H1 (cell line): ENCODE data around the gene CXCR5. TPM values are rescaled to one million over a fixed set of nuclear protein-coding genes. Genes with fewer than 3 reads are reported as not detected.

ENCODE experiments used
- CTCF ChIA-PET: fragments of 300-600 bp; sonication (Branson Sonifier 250); formaldehyde crosslinking; loops from one replicate; lab custom pipeline; 2021; ENCODE audit not compliant: partially characterized antibody; lab: Charles Lee
- POLR2A ChIA-PET: fragments of 300-600 bp; sonication (Branson Sonifier 250); formaldehyde crosslinking; loops from one replicate; lab custom pipeline; 2021; ENCODE audit warnings: inconsistent platforms; ENCODE audit not compliant: partially characterized antibody; lab: Charles Lee
- DNase-seq, 2 experiments: peaks; one replicate each; pipeline versions ENCODE4 v3.0.0 to v3.0.0-alpha.2; 2010 to 2022; ENCODE audit warnings: low spot score in 2 of 2, low read depth in 1 of 2, mixed read lengths in 1 of 2
- FAIRE-seq: peaks from 2 replicates; lab custom pipeline; 2011; peaks lifted over from hg19 to GRCh38; lab: Jason Lieb, UNC
- H2AFZ ChIP-seq: 2 replicates; pipeline ENCODE4 v1.8.1; 2012; ENCODE audit warnings: low read length, inconsistent platforms
- H2AK5ac ChIP-seq: 2 replicates; pipeline ENCODE4 v1.6.1; 2013; ENCODE audit warnings: low read depth, low read length
- H2BK120ac ChIP-seq: replicated peaks from 2 replicates; pipeline ENCODE3; 2013; ENCODE audit warnings: low read depth, low read length, inconsistent platforms
- H2BK12ac ChIP-seq: 2 replicates; pipeline ENCODE4 v1.6.1; 2013; ENCODE audit warnings: low read depth, low read length
- H2BK15ac ChIP-seq: 2 replicates; pipeline ENCODE4 v1.6.1; 2013; ENCODE audit warnings: low read length
- H2BK20ac ChIP-seq: 2 replicates; pipeline ENCODE4 v1.6.1; 2013; ENCODE audit warnings: low read length
- H2BK5ac ChIP-seq: 2 replicates; pipeline ENCODE4 v1.6.1; 2013; ENCODE audit warnings: low read depth, low read length
- H3K14ac ChIP-seq: 2 replicates; pipeline ENCODE4 v1.6.1; 2013; ENCODE audit warnings: inconsistent platforms; ENCODE audit not compliant: insufficient read length
- H3K18ac ChIP-seq: 2 replicates; pipeline ENCODE4 v1.6.1; 2013; ENCODE audit warnings: low read length; ENCODE audit errors: extremely low read depth
- H3K23ac ChIP-seq: 2 replicates; pipeline ENCODE4 v1.6.1; 2013; ENCODE audit warnings: inconsistent platforms; ENCODE audit not compliant: insufficient read length
- H3K23me2 ChIP-seq: 2 replicates; pipeline ENCODE4 v1.6.1; 2013; ENCODE audit warnings: low read depth, low read length
- H3K27ac ChIP-seq: 2 replicates; pipeline ENCODE4 v1.6.1; 2011; ENCODE audit warnings: low read depth, low read length, inconsistent platforms
- H3K27me3 ChIP-seq, 4 experiments: replicated peaks in 1 of 4; 1 replicate in 1 of 4; 2 replicates in 3 of 4; pipeline versions ENCODE4 v1.6.1 to v1.8.1; 2011 to 2013; ENCODE audit warnings: low read length in 3 of 4, mild to moderate bottlenecking in 3 of 4, inconsistent platforms in 2 of 4, mixed read lengths in 2 of 4, moderate library complexity in 1 of 4; ENCODE audit not compliant: control insufficient read depth in 3 of 4, insufficient read depth in 3 of 4; ENCODE audit errors: extremely low read depth in 1 of 4
- H3K36me3 ChIP-seq, 4 experiments: 2 replicates each; pipeline versions ENCODE4 v1.6.1 to v1.8.1; 2011 to 2013; ENCODE audit warnings: mild to moderate bottlenecking in 4 of 4, low read length in 3 of 4, moderate library complexity in 2 of 4, control low read depth in 1 of 4, inconsistent platforms in 1 of 4; ENCODE audit not compliant: insufficient read depth in 4 of 4, control insufficient read depth in 2 of 4
- H3K4ac ChIP-seq: replicated peaks from 2 replicates; pipeline ENCODE3; 2013; ENCODE audit warnings: low read length, low read depth, mixed read lengths, inconsistent platforms; ENCODE audit not compliant: insufficient read length
- H3K4me1 ChIP-seq, 4 experiments: replicated peaks in 1 of 4; 1 replicate in 1 of 4; 2 replicates in 3 of 4; pipeline versions ENCODE4 v1.6.1 to v1.8.1; 2011 to 2013; ENCODE audit warnings: low read length in 3 of 4, inconsistent platforms in 2 of 4, mixed read lengths in 1 of 4; ENCODE audit not compliant: insufficient read depth in 4 of 4, control insufficient read depth in 3 of 4
- H3K4me2 ChIP-seq, 2 experiments: 2 replicates each; pipeline versions ENCODE4 v1.6.1 to v1.8.1; 2011 to 2013; ENCODE audit warnings: low read depth in 2 of 2, low read length in 2 of 2, control low read depth in 1 of 2, inconsistent platforms in 1 of 2, mild to moderate bottlenecking in 1 of 2; ENCODE audit not compliant: insufficient read depth in 1 of 2
- H3K4me3 ChIP-seq, 4 experiments: fragments of 200-600, 300-600 bp in 1 of 4; sonication (generic), shearing (Covaris generic), sonication (Bioruptor Twin) in 1 of 4; 2 replicates each; pipeline versions ENCODE4 v1.5.1 to v1.8.1; 2011 to 2016; ENCODE audit warnings: low read length in 4 of 4, low read depth in 3 of 4, control low read depth in 2 of 4, inconsistent platforms in 2 of 4, mild to moderate bottlenecking in 2 of 4, mixed read lengths in 1 of 4, moderate library complexity in 1 of 4; ENCODE audit not compliant: insufficient read depth in 2 of 4; ENCODE audit errors: extremely low read depth in 1 of 4
- H3K56ac ChIP-seq: replicated peaks from 2 replicates; pipeline ENCODE3; 2013; ENCODE audit warnings: low read depth, mild to moderate bottlenecking, mixed read lengths, low read length, inconsistent platforms; ENCODE audit not compliant: insufficient read length
- H3K79me1 ChIP-seq: 2 replicates; pipeline ENCODE4 v1.6.1; 2013; ENCODE audit warnings: low read depth, low read length, control low read depth
- H3K79me2 ChIP-seq, 2 experiments: 2 replicates each; pipeline versions ENCODE4 v1.6.1 to v1.8.1; 2012 to 2013; ENCODE audit warnings: low read length in 2 of 2, mild to moderate bottlenecking in 2 of 2, inconsistent platforms in 1 of 2; ENCODE audit not compliant: insufficient read depth in 2 of 2, control insufficient read depth in 1 of 2
- H3K9ac ChIP-seq, 4 experiments: replicated peaks in 1 of 4; 1 replicate in 1 of 4; 2 replicates in 3 of 4; pipeline versions ENCODE4 v1.6.1 to v1.8.1; 2011 to 2013; ENCODE audit warnings: low read depth in 3 of 4, low read length in 3 of 4, control low read depth in 2 of 4, mild to moderate bottlenecking in 2 of 4, moderate library complexity in 2 of 4, inconsistent platforms in 1 of 4; ENCODE audit errors: extremely low read depth in 1 of 4
- H3K9me3 ChIP-seq, 2 experiments: 2 replicates each; pipeline versions ENCODE4 v1.6.1 to v1.8.1; 2012 to 2013; ENCODE audit warnings: mild to moderate bottlenecking in 2 of 2, moderate library complexity in 2 of 2, control low read depth in 1 of 2, inconsistent platforms in 1 of 2, low read depth in 1 of 2, low read length in 1 of 2, mixed read lengths in 1 of 2; ENCODE audit not compliant: insufficient read depth in 2 of 2
- H4K20me1 ChIP-seq, 2 experiments: replicated peaks in 1 of 2; 2 replicates each; pipeline versions ENCODE3 to v1.8.1; 2011 to 2013; ENCODE audit warnings: inconsistent platforms in 2 of 2, low read length in 2 of 2, mild to moderate bottlenecking in 1 of 2; ENCODE audit not compliant: insufficient read depth in 2 of 2, control insufficient read depth in 1 of 2
- H4K5ac ChIP-seq: 2 replicates; pipeline ENCODE4 v1.6.1; 2013; ENCODE audit warnings: low read length, low read depth, mixed read lengths, inconsistent platforms; ENCODE audit not compliant: insufficient read length
- H4K8ac ChIP-seq: 2 replicates; pipeline ENCODE4 v1.8.0; 2013; ENCODE audit warnings: mild to moderate bottlenecking, moderate library complexity, low read length, inconsistent platforms; ENCODE audit not compliant: insufficient read depth; ENCODE audit errors: extremely low read depth
- H4K91ac ChIP-seq: replicated peaks from 2 replicates; pipeline ENCODE3; 2013; ENCODE audit warnings: low read length, mixed read lengths, inconsistent platforms; ENCODE audit not compliant: insufficient read length
- ATF2 ChIP-seq: IDR thresholded peaks from 2 replicates; pipeline ENCODE4 v1.6.1; 2012; ENCODE audit warnings: low read length, inconsistent platforms
- EGR1 ChIP-seq: IDR thresholded peaks from 2 replicates; pipeline ENCODE4 v1.6.1; 2011; ENCODE audit warnings: low read depth, low read length, borderline replicate concordance
- GTF2F1 ChIP-seq: IDR thresholded peaks from 2 replicates; pipeline ENCODE4 v1.6.1; 2012; ENCODE audit warnings: low read depth, low read length, improper control_type of control experiment, borderline replicate concordance
- NRF1 ChIP-seq: IDR thresholded peaks from 2 replicates; pipeline ENCODE4 v1.6.1; 2011; ENCODE audit warnings: mild to moderate bottlenecking, low read depth, low read length, improper control_type of control experiment
- WGBS, 2 experiments: shearing (Covaris generic) in 1 of 2; methylation state at CpG; one replicate each; pipeline versions ENCODE4 v1.1.6 to v1.1.7; 2013 to 2015; ENCODE audit warnings: low lambda C conversion rate in 2 of 2, mixed read lengths in 2 of 2, inconsistent platforms in 1 of 2, low coverage in 1 of 2, missing lambda C conversion rate in 1 of 2; ENCODE audit not compliant: insufficient replicate concordance in 2 of 2, insufficient coverage in 1 of 2, insufficient read length in 1 of 2; ENCODE audit errors: extremely low coverage in 1 of 2, missing lambda C conversion rate in 1 of 2; 5-methylcytosine and 5-hydroxymethylcytosine counted together
- polyA plus RNA-seq, 7 experiments: library from polyadenylated mRNA; depleted of rRNA in 3 of 7; stranded (reverse) in 5 of 7; unstranded in 2 of 7; fragments of >200 nt in 5 of 7; fragments of 200-250 nt in 2 of 7; gene quantifications; 1 replicate in 5 of 7; 2 replicates in 1 of 7; 4 replicates in 1 of 7; pipeline versions ENCODE4 v1.2.1 to v1.2.3, GENCODE V29; 2011 to 2013; ENCODE audit warnings: missing spikeins in 2 of 7, mixed read lengths in 2 of 7
- total RNA-seq: library from RNA; stranded (reverse); fragmentation: NEBNext Ultra II Directional; extraction: Animal tissue kit (Norgen Biotek cat#: 25700); gene quantifications from 2 replicates; pipeline ENCODE4 v1.2.1, GENCODE V29; 2021

CXCR5 gene
- total and polyA plus RNA-seq, 2 of the 8 experiments (the other 6 are each of a cell fraction or from before 2014, with no cell fraction given) = not detected

- Histone ChIP-seq H3K27ac (no peak overlapping the region), H3K23ac (no peak overlapping the region), H3K14ac (no peak overlapping the region), H3K36me3 (no peaks in the 10 kb centered on the region), H3K4ac (no peak overlapping the region), H3K79me2 (no peaks in the 10 kb centered on the region), H2BK20ac (no peak overlapping the region), H3K9me3 (no peaks in the 10 kb centered on the region), H3K4me3 (no peak overlapping the region), H3K27me3 (no peaks in the 10 kb centered on the region), H2AK5ac (no peak overlapping the region), H4K5ac (no peak overlapping the region), H2AFZ (no peak overlapping the region), H3K56ac (no peak overlapping the region), H2BK15ac (no peak overlapping the region), H3K9ac (no peak overlapping the region), H2BK12ac (no peak overlapping the region), H4K91ac (no peak overlapping the region), H4K8ac (no peak overlapping the region), H3K4me1 (no peaks in the 10 kb centered on the region), H4K20me1 (no peaks in the 10 kb centered on the region), H2BK120ac (no peak overlapping the region), H2BK5ac (no peak overlapping the region), H3K23me2 (no peaks in the 10 kb centered on the region), H3K18ac (no peak overlapping the region), H3K4me2 (no peak overlapping the region), H3K79me1 (no peaks in the 10 kb centered on the region)
- DNase-seq (no peak), FAIRE-seq (no peak)
- TF ChIP-seq EGR1 (no peak), GTF2F1 (no peak), ATF2 (no peak), NRF1 (no peak)
- ChIA-PET CTCF (no interaction called here), POLR2A (interaction anchor here (0.6 kb wide), 1 partner anchor 118 kb away, joined by 5 read pairs; no protein-coding TSS in a partner anchor)
- WGBS, 2 experiments = 93% methylated on average over 12 of the region's 12 CpGs; no CpG with 5 or more reads in 1 of the 2 experiments
These were observed 30.0 kb upstream of the CXCR5 start for GRCh38 chr11:118853678-118854077.
